HUES64 (cell line): ENCODE measurements around the gene LIN7A.
"Not testable (repeated sequence)": the region's sequence is repeated elsewhere in the genome, so short reads cannot be mapped to it uniquely, and the experiment has no call there.

Source experiments
- H3K27ac ChIP-seq: 2 replicates; pipeline ENCODE4 v1.7.0; 2013; ENCODE audit warnings: low read depth, low read length, inconsistent platforms
- H3K27me3 ChIP-seq: 2 replicates; pipeline ENCODE4 v1.6.1; 2013; ENCODE audit warnings: mild to moderate bottlenecking, low read length; ENCODE audit not compliant: insufficient read depth
- H3K36me3 ChIP-seq: 2 replicates; pipeline ENCODE4 v1.6.1; 2013; ENCODE audit warnings: mild to moderate bottlenecking, low read length; ENCODE audit not compliant: insufficient read depth
- H3K4me1 ChIP-seq: 2 replicates; pipeline ENCODE4 v1.6.1; 2013; ENCODE audit warnings: mild to moderate bottlenecking, low read length, moderate library complexity; ENCODE audit not compliant: insufficient read depth
- H3K4me3 ChIP-seq: 2 replicates; pipeline ENCODE4 v1.5.1; 2013; ENCODE audit warnings: mild to moderate bottlenecking, low read length, moderate library complexity
- H3K9ac ChIP-seq: 2 replicates; pipeline ENCODE4 v1.6.1; 2013; ENCODE audit warnings: mild to moderate bottlenecking, low read depth, low read length
- H3K9me3 ChIP-seq: 2 replicates; pipeline ENCODE4 v1.6.1; 2013; ENCODE audit warnings: low read depth, low read length; ENCODE audit not compliant: insufficient read depth
- WGBS: fragments of 150-250, 120-280 bp; methylation state at CpG from one replicate; pipeline ENCODE4 v1.1.7; 2013; ENCODE audit warnings: missing lambda C conversion rate; 5-methylcytosine and 5-hydroxymethylcytosine counted together

The LIN7A gene

DNA sequence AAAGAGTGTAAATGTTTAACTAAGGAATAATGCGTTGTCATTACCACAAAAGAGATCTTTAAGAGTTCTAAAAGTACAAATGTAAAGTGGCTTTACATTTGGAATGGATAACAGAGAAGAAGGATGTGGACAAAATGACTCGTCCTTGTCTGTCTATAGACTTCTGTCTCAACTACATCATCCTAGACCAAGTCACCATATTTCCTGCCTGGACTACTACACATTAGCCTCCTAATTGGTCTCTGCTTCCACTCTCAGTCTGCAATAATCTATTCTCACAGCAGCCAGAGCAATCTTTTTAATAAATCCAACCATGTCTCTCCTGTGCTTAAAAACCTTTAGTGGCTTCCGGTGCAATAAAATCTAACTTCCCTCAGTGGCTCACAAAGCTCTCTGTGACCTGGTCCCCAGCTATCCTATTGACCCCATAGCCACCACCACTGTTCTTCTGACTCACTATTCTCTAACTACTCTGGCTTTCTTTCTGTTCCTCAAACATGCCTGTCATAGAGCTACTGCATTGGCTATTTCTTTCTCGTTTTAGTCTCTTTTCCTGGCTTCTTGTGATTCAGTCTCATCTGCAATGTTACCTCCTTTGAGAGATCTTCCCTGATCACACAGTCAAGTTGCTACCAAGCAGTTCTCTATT lies 130.0 kb downstream of the LIN7A start:
- H3K9me3 ChIP-seq, result no peaks in the 10 kb centered on the region
- 96% methylated on average over 4 of the region's 4 CpGs for WGBS
- H3K9ac ChIP-seq, result no peak overlapping the region
- H3K27ac ChIP-seq, result no peak overlapping the region
- H3K4me3 ChIP-seq, result no peak overlapping the region
- H3K4me1 ChIP-seq, result no peaks in the 10 kb centered on the region
- no peaks in the 10 kb centered on the region for H3K27me3 ChIP-seq
- peaks cover 7% of the 10 kb centered on the region for H3K36me3 ChIP-seq

DNA sequence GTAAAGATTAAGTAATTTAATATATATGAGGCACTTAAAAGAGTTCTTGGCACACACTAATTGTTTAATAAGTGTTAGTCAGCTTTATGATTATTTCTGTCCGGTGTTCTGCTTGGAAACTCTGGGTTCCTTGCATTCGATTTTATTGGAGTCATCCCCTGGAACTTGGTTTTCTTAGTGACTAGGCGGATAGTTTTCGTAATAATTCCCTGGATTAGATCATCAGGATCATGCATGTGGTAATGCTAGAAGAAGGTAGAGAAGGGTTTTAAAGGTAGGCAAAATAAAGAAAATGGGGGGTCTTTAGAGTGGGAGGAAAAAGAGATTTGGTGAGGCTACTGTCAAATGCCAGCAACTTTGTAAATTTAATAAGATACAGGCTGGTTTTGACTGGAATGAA lies 132.6 kb downstream of the LIN7A start:
- 82% methylated on average over 4 of the region's 4 CpGs for WGBS
- H3K4me1 ChIP-seq, result no peaks in the 10 kb centered on the region

GRCh38 chr12:80802652-80803400 lies 134.9 kb downstream of the LIN7A start:
- Histone ChIP-seq H3K27me3 (no peaks in the 10 kb centered on the region), H3K9me3 (no peaks in the 10 kb centered on the region), H3K4me3 (no peak overlapping the region), H3K27ac (no peak overlapping the region), H3K9ac (no peak overlapping the region), H3K4me1 (peaks cover 6% of the 10 kb centered on the region; the same call in 1 of the 2 replicates), H3K36me3 (no peaks in the 10 kb centered on the region)
- WGBS, result 91% methylated on average over 3 of the region's 3 CpGs

More for the DNA sequence above, 132.6 kb downstream of the LIN7A start:
- Histone ChIP-seq H3K9me3 (no peaks in the 10 kb centered on the region), H3K27ac (no peak overlapping the region), H3K9ac (no peak overlapping the region), H3K27me3 (no peaks in the 10 kb centered on the region), H3K4me3 (no peak overlapping the region), H3K36me3 (peaks cover 2% of the 10 kb centered on the region)

DNA sequence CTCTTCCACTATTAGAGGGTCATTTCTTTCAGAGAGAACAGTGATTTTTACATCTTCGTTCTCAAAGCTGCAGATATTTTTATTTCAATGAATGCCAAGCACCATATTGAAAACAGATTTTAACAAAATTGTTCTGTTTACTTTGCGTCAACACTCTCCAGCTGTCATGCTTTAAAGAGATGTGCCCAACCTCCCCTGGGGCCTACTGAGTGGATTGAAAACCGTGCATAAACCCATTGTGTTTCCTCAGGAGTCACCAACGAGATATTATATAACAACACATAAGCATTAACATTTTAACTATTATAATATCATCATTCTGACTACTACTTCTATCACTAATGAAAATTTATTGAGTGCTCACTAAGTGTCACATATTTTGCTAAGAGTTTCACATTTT lies 139.5 kb downstream of the LIN7A start:
- Histone ChIP-seq H3K9ac (no peak overlapping the region), H3K27me3 (no peaks in the 10 kb centered on the region), H3K4me1 (peaks cover 26% of the 10 kb centered on the region), H3K27ac (no peak overlapping the region), H3K36me3 (no peaks in the 10 kb centered on the region), H3K9me3 (no peaks in the 10 kb centered on the region), H3K4me3 (no peak overlapping the region)
- 85% methylated on average over 4 of the region's 4 CpGs for WGBS

DNA sequence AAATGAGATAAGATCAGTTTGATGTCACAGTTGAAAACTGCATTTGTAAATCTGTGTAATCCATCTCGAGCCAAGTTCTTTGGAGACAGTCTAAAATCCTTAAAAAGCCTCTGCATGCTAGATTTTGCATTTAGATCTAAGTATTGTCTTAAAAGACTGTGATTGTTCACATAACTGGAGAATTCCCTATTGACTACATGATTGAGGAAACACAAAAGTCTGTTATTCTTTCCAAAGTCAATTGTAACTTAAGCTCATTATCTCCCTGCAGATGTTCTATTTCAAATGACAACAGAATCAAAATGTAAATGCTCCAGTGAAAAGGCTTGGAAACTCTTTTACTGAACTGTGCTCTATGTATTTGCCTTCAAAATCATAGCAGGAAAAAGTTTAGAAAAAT lies 143.2 kb downstream of the LIN7A start:
- no peak overlapping the region for H3K9ac ChIP-seq
- no peaks in the 10 kb centered on the region for H3K36me3 ChIP-seq
- peak overlapping the region; percentile 5; the same call in 1 of the 2 replicates for H3K27ac ChIP-seq
- H3K27me3 ChIP-seq, result no peaks in the 10 kb centered on the region
- peaks cover 26% of the 10 kb centered on the region for H3K4me1 ChIP-seq
- H3K4me3 ChIP-seq, result no peak overlapping the region
- H3K9me3 ChIP-seq, result no peaks in the 10 kb centered on the region
- WGBS, result 82% methylated on average over 1 of the region's 1 CpG

DNA sequence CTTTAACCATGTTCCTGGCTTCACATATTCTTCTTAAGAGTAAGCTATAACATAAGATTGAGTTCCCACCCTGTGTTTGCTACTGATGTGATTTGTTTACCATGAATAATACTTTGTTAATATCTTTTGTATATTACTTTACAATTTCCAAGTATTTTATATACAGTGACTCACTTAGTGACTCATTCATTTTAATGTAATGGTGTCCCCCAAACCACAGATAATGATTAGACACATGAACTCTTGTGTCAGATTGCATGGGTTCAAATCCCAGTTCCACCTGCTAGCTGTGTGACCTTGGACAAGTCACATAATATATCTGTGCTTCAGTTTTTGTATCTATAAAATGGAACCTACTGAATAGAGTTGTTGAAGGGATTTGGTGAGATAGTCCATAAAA lies 144.9 kb downstream of the LIN7A start:
- H3K4me3 ChIP-seq, result no peak overlapping the region
- no peaks in the 10 kb centered on the region for H3K27me3 ChIP-seq
- no peak overlapping the region for H3K9ac ChIP-seq
- no peaks in the 10 kb centered on the region for H3K9me3 ChIP-seq
- H3K4me1 ChIP-seq, result peaks cover 20% of the 10 kb centered on the region
- H3K27ac ChIP-seq, result no peak overlapping the region
- H3K36me3 ChIP-seq, result no peaks in the 10 kb centered on the region

DNA sequence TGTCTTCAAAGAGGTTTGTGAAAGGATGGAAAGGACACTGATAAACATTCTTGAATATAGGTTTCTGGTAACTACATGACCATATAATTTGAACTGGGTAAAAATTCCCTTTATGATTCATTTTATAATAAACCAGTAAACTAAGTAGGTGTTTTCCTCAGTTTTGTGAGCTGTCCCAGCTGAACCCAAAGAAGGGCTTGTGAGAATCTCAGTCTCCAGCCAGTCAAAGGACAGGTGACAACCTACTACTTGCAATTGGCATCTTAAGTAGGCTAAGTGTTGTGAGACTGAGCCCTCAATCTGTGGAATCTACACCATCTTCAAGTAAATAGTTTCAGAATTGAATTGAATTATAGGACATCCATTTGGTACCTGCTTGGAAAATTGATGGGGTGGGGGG lies 145.9 kb downstream of the LIN7A start:
- H3K9me3 ChIP-seq, result no peaks in the 10 kb centered on the region
- H3K9ac ChIP-seq, result no peak overlapping the region
- no peak overlapping the region for H3K27ac ChIP-seq
- peaks cover 20% of the 10 kb centered on the region for H3K4me1 ChIP-seq
- H3K36me3 ChIP-seq, result no peaks in the 10 kb centered on the region
- no peaks in the 10 kb centered on the region for H3K27me3 ChIP-seq
- no peak overlapping the region for H3K4me3 ChIP-seq

DNA sequence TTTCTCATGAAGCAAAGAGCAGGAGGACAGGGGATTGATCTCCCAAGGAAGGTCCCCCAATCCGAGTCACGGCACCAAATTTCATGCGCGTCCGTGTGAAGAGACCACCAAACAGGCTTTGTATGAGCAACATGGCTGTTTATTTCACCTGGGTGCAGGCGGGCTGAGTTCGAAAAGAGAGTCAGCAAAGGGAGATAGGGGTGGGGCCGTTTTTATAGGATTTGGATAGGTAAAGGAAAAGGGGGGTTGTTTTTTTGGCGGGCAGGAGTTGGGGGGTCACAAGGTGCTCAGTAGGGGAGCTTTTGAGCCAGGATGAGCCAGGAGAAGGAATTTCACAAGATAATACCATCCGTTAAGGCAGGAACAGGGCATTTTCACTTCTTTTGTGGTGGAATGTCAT lies 149.3 kb downstream of the LIN7A start:
- H3K4me3 ChIP-seq, H3K36me3 ChIP-seq, H3K27ac ChIP-seq, H3K4me1 ChIP-seq, H3K9ac ChIP-seq, H3K27me3 ChIP-seq, H3K9me3 ChIP-seq: not testable (repeated sequence)
- 88% methylated on average over 10 of the region's 10 CpGs for WGBS

DNA sequence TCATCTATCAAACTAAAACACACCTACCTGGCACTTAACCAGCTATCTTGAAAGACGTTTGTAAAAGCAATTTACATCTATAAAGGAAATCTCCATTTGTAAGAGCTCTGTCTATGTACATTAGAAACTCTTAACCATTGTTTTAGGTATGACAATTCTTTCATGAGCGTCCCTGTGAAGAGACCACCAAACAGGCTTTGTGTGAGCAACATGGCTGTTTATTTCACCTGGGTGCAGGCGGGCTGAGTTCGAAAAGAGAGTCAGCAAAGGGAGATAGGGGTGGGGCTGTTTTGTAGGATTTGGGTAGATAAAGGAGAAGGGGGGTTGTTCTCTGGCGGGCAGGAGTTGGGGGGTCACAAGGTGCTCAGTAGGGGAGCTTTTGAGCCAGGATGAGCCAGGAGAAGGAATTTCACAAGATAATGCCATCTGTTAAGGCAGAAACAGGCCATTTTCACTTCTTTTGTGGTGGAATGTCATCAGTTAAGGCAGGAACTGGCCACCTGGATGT lies 154.7 kb downstream of the LIN7A start:
- 45% methylated on average over 4 of the region's 5 CpGs for WGBS

DNA sequence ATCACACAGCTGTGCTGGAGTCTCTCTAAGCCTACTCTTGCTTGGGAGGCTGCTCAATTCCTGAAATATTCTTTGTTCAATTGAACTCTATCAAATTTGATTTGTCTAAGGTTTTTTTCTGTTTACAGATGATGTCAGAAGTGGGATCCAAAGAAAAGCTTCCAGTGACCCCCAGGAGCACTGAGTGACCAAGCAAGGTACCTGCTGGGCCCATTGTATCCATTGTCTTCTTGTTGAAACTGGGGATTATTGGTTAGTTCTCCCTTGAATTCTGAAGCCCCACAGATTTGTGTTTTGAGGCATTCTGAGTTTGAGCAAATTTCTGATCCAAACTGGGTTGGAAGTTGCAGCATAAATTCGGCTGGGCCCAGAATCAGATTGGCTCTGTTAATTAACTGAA lies 156.4 kb downstream of the LIN7A start:
- 0 out of 2 replicates have a peak overlapping the region, but pooled peaks have one; percentile 10 for H3K4me3 ChIP-seq
- H3K27ac ChIP-seq, result peak overlapping the region; percentile 96
- peaks cover 8% of the 10 kb centered on the region; the same call in 1 of the 2 replicates for H3K9me3 ChIP-seq
- WGBS, result 73% methylated on average over 1 of the region's 1 CpG
- no peaks in the 10 kb centered on the region for H3K27me3 ChIP-seq
- H3K9ac ChIP-seq, result peak overlapping the region; percentile 55; the same call in 1 of the 2 replicates
- H3K36me3 ChIP-seq, result peaks cover 3% of the 10 kb centered on the region; the same call in 1 of the 2 replicates
- peaks cover 31% of the 10 kb centered on the region for H3K4me1 ChIP-seq

More for the DNA sequence above, 154.7 kb downstream of the LIN7A start:
- not testable (repeated sequence) for H3K27me3 ChIP-seq, H3K36me3 ChIP-seq, H3K9me3 ChIP-seq, H3K4me3 ChIP-seq
- Histone ChIP-seq H3K4me1 (peaks cover 31% of the 10 kb centered on the region), H3K9ac (peak overlapping the region; percentile 1; the same call in 1 of the 2 replicates), H3K27ac (peak overlapping the region; percentile 96; the same call in 1 of the 2 replicates)

DNA sequence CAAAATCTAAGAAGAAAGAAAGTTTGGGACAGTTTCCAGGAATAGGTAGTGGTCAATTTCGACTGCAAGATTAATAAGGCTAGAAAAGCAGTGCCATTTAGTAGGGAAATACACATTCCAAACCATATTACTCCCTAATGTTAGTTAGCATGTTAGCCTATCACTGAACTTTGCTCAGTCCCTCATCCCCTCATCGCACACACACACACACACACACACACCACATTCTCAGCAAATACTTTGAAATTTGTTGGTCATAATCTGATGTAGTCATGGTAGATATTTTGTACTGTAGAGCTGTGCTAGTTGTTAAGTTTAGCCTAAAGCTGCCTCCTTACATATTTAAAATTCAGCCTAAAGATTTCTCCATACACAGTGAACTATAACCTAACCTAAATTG lies 157.0 kb downstream of the LIN7A start:
- 88% methylated on average over 2 of the region's 2 CpGs for WGBS
- Histone ChIP-seq H3K9ac (no peak overlapping the region), H3K36me3 (peaks cover 3% of the 10 kb centered on the region; the same call in 1 of the 2 replicates), H3K9me3 (peaks cover 8% of the 10 kb centered on the region; the same call in 1 of the 2 replicates), H3K4me1 (peaks cover 31% of the 10 kb centered on the region), H3K27me3 (no peaks in the 10 kb centered on the region), H3K4me3 (no peak overlapping the region), H3K27ac (peak overlapping the region; percentile 96)
